ENCODE data around the gene M6PR. TPM values are rescaled to one million over a fixed set of nuclear protein-coding genes. Genes with fewer than 3 reads are reported as not detected.

M6PR gene
- total RNA-seq, 1 donor from 2014 or later, result 113 TPM

- Mint-ChIP-seq H3K4me1 (peaks cover 8% of the 10 kb centered on the region), H3K36me3 (peaks cover 19% of the 10 kb centered on the region), H3K27me3 (ENCODE audit: insufficient read depth, low read depth) (no peaks in the 10 kb centered on the region), H3K9me3 (no peaks in the 10 kb centered on the region), H3K4me3 (no peak overlapping the region), H3K27ac (no peak overlapping the region)
- Histone ChIP-seq H4K20me1 (ENCODE audit: low read depth) (peaks cover 16% of the 10 kb centered on the region), H3K79me2 (ENCODE audit: low read depth) (peaks cover 55% of the 10 kb centered on the region), H2AFZ (replicated peaks) (no peak overlapping the region), H3K9ac (no peak overlapping the region), H3K27ac (no peak overlapping the region), H3K9me3 (ENCODE audit: low read depth) (no peaks in the 10 kb centered on the region), H3K4me2 (no peak overlapping the region), H3F3A (ENCODE audit: low read depth) (peaks cover 36% of the 10 kb centered on the region), H3K4me3 (no peak overlapping the region), H3K36me3 (peaks cover 8% of the 10 kb centered on the region), H3K27me3 (no peaks in the 10 kb centered on the region), H3K4me1 (peaks cover 36% of the 10 kb centered on the region)
- TF ChIP-seq EZH2phosphoT487 (IDR thresholded peaks at IDR 0.05) (no peak), EZH2 (IDR thresholded peaks at IDR 0.05) (no peak), CTCF (IDR thresholded peaks at IDR 0.05) (no peak)
- no peak for DNase-seq (ENCODE audit: low spot score)
These were observed 31.7 kb downstream of the M6PR start for GRCh38 chr12:8917751-8918150.

GRCh38 chr12:8917031-8917430 lies 32.4 kb downstream of the M6PR start:
- Histone ChIP-seq H4K20me1 (ENCODE audit: low read depth) (peaks cover 16% of the 10 kb centered on the region), H3K4me1 (peaks cover 43% of the 10 kb centered on the region), H2AFZ (replicated peaks) (no peak overlapping the region), H3K9ac (no peak overlapping the region), H3K27ac (no peak overlapping the region), H3K36me3 (peaks cover 7% of the 10 kb centered on the region), H3K9me3 (ENCODE audit: low read depth) (no peaks in the 10 kb centered on the region), H3F3A (ENCODE audit: low read depth) (peaks cover 44% of the 10 kb centered on the region), H3K4me3 (no peak overlapping the region), H3K4me2 (no peak overlapping the region), H3K27me3 (no peaks in the 10 kb centered on the region), H3K79me2 (ENCODE audit: low read depth) (peaks cover 55% of the 10 kb centered on the region)
- DNase-seq (ENCODE audit: low spot score), result no peak
- Mint-ChIP-seq H3K36me3 (peaks cover 17% of the 10 kb centered on the region), H3K27me3 (ENCODE audit: insufficient read depth, low read depth) (no peaks in the 10 kb centered on the region), H3K9me3 (no peaks in the 10 kb centered on the region), H3K4me1 (peaks cover 15% of the 10 kb centered on the region), H3K27ac (no peak overlapping the region), H3K4me3 (no peak overlapping the region)
- TF ChIP-seq CTCF (IDR thresholded peaks at IDR 0.05), result no peak
- TF ChIP-seq EZH2phosphoT487 (IDR thresholded peaks at IDR 0.05), result no peak
- TF ChIP-seq EZH2 (IDR thresholded peaks at IDR 0.05), result no peak

- H3K27ac ChIP-seq, result no peak overlapping the region
- H3K4me1 ChIP-seq, result peaks cover 51% of the 10 kb centered on the region
- Mint-ChIP-seq H3K36me3 (peaks cover 13% of the 10 kb centered on the region), H3K27me3 (ENCODE audit: insufficient read depth, low read depth) (no peaks in the 10 kb centered on the region), H3K4me3 (no peak overlapping the region), H3K27ac (no peak overlapping the region), H3K9me3 (no peaks in the 10 kb centered on the region), H3K4me1 (peaks cover 23% of the 10 kb centered on the region)
- DNase-seq (ENCODE audit: low spot score), result no peak
- peaks cover 55% of the 10 kb centered on the region for H3K79me2 ChIP-seq (ENCODE audit: low read depth)
- H3K9ac ChIP-seq, result peak overlapping the region; percentile 50
- H3K36me3 ChIP-seq, result peaks cover 7% of the 10 kb centered on the region
- H3K27me3 ChIP-seq, result no peaks in the 10 kb centered on the region
- H3K4me3 ChIP-seq, result peak overlapping the region; percentile 87
- H3K4me2 ChIP-seq, result peak overlapping the region; percentile 87
- H4K20me1 ChIP-seq (ENCODE audit: low read depth), result peaks cover 16% of the 10 kb centered on the region
- no peaks in the 10 kb centered on the region for H3K9me3 ChIP-seq (ENCODE audit: low read depth)
- peaks cover 51% of the 10 kb centered on the region for H3F3A ChIP-seq (ENCODE audit: low read depth)
- no peak overlapping the region for H2AFZ ChIP-seq (replicated peaks)
- TF ChIP-seq EZH2 (IDR thresholded peaks at IDR 0.05) (no peak), CTCF (IDR thresholded peaks at IDR 0.05) (no peak), EZH2phosphoT487 (IDR thresholded peaks at IDR 0.05) (no peak)
These were observed 33.3 kb downstream of the M6PR start for GRCh38 chr12:8916154-8916553.
